ENCODE measurements around the gene DSG1.

DSG1 gene

DNA sequence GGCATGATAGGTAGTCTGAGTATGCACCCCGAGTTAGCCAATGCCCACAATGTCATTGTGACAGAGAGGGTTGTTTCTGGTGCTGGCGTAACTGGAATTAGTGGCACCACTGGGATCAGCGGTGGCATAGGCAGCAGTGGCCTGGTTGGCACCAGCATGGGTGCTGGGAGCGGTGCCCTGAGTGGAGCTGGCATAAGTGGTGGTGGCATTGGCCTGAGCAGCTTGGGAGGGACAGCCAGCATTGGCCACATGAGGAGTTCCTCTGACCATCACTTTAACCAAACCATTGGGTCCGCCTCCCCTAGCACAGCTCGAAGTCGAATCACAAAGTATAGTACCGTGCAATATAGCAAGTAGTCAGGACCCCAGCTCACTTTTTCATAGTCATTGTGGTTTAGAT is 37.0 kb downstream of the DSG1 start:
- DNase-seq, result no peak

DNA sequence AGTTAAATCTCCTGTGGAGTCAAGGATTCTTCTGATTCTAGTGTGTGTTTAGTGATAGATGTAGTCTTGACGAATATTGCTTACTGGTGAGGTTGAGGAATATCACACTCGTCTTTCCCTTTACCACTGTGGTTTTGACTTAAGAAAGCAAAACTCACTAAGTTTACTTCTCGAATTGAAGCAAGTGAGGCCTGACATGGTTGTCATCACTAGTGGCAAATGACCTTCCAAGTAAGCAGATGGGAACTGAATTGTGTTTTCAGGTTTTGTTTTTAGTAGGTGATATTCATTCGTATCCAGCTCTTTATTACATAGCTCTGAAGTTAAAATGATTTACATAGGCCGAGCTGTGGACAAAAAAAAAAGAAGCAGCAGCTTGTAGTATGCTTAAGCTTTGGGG is 38.1 kb downstream of the DSG1 start:
- DNase-seq, result no peak

DNA sequence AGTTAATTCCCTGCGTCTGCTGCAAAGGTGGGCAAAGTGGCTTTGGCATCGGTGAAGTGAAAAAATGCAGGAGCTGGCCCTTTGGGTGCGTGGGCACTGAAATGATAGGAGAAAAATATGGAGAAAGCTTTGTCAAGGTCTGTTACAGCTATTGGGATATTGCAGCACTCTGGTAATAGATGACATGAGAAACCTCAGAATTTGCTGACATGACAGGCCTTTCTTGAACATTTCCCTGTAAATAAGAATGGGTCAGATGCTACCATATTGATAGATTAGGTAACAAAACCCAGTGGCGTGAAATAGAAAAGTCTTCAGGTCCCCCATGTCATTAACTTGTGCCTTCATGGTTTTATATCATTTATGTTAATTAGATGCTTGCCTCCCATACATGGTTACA is 46.2 kb downstream of the DSG1 start:
- DNase-seq, result no peak

DNA sequence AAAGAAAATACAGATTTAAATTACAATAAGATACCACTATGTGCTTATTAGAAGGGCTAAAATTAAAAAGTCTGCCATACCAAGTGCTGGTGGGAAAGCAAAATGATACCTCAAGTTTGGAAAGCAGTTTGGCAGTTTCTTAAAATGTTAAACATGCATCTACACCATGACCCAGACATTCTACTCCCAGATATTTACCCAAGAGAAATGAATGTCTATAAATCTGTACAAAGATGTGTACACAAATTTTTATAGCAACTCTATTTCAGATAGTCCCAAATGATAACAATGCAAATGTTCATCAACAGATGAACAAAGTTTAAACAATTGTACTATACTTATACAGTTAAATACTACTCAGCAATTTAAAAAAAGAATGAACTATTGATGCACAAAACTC is 51.5 kb downstream of the DSG1 start:
- DNase-seq, result no peak

DNA sequence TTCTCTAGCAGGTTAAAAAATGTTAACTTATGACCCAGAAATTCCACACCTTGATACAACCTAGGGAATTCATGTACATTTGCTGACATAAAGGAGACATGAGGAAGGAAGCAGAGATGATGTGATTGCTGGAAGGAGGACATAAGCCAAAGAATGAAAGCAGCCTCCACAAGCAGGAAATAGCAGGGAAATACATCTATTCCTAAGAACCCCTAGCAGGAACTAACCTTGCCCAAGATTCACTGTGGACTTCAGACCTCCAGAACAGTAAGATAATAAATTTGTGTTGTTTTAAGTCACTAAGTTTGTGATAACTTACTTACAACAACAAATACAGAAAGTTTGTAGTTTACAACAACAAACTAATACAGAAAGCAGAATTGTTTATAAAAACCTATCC is 54.0 kb downstream of the DSG1 start:
- DNase-seq, result no peak

DNA sequence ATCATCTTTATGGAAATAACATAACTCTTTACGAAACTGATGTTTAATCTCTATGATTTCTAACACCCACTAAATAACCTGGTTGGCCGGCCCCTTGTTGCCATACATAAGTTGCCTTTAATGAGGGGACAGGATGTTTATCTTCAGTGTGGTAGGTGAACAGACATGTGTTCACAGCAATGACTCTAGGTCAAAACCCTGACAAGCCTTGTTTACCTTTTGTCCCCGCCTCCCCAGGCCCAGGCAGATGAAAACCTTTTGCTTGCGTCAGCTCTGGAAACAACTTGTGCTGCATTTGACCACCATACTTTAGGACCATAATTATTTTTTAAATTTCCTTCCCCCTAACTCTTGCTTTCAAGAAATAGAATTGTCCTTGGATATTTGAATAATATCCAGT is 55.7 kb downstream of the DSG1 start:
- no peak for DNase-seq

DNA sequence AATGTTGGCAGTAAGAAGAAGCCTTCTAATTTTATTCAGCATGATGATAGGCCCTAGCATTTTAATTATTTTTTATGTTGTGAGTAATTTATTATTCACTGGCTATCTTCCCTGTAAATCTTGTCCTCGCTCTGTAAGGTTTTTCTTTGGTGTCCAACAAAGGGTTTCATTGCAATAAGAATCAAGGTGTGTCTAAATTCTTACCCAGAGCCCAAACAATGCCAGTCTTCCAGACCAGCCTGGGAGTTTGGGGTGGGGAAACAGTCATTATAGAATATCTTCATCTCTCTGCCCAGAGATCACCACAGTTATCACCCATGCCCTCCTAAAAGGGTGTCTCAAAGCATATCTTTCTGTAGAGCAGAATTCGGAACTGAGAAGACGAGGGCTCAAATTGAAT is 58.5 kb downstream of the DSG1 start, which contains the start of gene DSG4:
Gene DSG4 (plus strand): TSS at position 301 of the 400 bp plus-strand sequence. CDS start 135 bp downstream, outside the sequence.
- DNase-seq, result no peak

DNA sequence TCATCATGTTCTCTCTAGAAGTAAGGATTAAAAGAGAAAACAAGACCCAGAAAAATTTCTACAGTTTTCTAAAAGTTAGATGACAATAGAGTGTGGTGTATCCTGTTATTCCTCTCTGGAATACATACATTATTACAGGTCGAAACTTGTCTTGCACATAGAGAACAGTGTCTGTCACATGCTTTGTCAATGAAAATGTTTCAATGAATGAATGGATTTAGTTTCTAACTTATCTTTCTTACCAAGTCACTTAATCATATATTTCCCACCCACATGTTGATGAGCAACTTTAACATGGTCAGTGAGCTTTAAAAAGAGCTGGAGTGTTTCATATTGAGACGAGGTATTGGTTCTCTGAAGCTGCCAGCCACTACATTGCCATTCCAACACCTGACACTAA is 63.0 kb downstream of the DSG1 start:
- no peak for DNase-seq

DNA sequence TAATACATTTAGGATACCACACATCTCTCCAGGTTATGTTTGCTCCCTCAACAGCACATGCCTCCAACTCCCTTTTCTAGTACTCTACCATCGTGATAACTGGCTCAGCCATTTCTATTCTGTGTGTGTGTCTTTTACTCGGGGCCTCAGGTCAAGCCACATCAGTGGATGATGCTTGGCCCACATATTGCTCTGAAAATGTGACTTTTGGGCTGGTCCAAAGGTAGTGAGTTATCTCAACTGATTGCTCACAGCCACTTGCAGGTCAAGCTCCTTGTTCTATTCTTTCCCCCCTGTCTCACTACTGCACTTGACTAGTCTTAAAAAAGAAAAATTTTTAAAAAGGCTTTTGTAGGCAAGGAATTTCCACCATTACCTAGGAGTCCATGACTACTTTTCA is 64.1 kb downstream of the DSG1 start:
- DNase-seq, result no peak

DNA sequence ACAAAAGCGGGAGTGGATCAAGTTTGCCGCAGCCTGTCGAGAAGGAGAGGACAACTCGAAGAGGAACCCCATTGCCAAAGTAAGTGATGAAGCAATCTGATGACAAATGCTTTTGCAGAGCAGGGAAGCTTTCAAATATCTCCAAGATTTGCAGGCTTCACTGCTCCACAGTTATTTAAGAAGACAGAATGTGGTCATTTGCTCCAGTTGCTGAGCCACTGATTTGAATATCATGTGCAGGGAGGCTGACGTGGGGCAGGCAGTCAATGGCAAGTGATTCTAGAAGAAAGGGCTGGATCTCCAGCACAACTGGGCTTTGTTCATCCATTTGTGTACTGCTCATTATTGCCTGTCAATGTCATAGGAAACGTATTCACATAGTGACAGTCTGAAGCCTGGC is 68.8 kb downstream of the DSG1 start:
- no peak for DNase-seq

DNA sequence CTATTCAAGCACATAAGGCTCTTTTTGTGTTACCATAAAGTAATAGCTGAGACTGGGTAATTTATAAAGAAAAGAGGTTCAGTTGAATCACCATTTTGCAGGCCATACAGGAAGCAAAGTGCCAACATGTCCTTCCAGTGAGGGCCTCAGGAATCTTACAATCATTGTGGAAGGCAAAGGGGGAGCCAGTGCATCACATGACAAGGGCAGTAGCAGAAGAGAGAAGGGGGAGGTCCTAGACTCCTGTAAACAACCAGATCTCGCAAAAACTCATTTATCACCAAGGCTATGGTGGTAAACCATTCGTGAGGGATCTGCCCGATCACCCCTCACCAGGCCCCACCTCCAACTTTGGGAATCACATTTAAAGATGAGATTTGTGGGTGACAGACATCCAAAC is 75.3 kb downstream of the DSG1 start:
- no peak for DNase-seq

DNA sequence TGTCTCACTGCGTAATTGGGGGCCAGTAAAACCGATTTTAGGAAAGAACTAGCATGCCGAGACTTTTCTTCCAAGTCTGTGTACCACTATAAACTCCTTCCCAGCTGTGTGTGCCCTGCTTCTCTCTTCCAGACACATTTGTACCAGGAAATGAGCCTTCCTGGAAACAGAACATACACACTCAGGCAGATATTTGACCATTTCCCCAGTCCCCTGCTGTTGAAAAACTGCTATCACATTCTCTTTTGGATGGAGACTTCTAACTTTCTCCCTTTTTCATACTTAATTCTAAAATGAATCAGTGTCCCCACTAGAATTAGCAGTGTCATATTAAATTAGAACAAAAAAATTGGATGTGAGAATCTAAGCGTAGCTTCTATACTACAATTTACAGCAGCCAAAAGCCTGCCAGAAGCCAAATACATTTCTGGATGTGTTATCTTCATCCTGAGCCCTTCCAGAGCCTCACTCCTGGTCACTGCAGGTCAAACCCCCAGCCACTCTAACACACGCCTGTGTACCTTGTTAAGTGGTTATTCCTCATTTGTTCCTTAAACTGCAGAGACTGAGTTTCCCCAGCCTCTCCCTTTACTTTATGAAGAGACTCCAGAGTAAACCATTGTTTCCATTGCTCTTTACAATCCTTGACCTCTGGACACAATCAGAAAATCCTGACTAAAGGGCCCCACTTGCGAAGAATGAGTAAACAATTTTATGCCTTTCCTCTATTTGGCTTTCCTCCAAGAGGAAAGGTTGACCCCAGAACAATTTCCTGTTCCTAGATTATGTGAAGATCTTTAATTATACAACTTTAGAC is 79.0 kb downstream of the DSG1 start:
- DNase-seq, result no peak

DNA sequence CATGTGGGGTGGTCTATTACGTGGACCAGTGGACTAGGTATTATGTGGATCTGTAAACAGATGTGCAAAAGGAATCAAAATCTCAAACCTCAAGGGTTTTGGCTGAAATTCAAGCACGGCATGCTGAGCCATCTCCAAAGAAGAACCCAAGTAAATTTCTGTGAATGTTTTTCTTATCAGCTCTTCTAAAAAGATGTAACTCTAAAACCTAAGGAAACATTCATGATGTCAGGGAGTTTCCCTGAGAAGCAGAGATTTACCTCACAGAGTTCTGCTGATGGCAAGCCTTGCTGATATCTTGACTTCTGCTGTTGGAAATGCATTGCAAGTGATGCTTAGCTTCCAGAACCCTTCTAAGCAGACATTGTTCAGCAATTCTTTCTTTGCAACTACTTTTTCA is 80.2 kb downstream of the DSG1 start:
- no peak for DNase-seq

DNA sequence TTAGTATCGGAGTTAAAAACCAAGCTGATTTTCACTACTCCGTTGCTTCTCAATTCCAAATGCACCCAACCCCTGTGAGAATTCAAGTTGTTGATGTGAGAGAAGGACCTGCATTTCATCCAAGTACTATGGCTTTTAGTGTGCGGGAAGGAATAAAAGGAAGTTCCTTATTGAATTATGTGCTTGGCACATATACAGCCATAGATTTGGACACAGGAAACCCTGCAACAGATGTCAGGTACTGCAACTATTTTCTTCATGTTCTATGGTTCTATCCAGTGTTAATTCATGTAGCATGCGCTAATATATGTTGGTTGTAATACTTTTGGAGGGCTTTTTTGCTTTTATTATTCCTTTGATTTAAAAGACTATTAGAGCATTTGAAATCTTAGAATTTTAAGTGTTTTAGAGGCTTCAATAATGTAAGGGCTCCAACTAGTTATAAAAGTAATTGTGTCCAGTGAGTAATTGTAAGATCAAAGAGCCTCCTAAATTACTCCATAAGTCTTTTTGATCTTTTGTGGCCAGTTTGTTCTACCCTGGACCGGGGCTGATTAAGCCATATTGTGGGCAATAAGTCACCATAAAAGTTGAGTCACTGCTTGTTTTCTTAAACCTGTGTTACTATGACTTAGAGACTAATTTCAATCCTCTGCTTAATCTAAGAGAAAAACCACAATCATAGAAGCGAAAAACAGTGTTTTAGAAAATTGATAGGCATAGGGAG is 81.5 kb downstream of the DSG1 start:
- no peak for DNase-seq

DNA sequence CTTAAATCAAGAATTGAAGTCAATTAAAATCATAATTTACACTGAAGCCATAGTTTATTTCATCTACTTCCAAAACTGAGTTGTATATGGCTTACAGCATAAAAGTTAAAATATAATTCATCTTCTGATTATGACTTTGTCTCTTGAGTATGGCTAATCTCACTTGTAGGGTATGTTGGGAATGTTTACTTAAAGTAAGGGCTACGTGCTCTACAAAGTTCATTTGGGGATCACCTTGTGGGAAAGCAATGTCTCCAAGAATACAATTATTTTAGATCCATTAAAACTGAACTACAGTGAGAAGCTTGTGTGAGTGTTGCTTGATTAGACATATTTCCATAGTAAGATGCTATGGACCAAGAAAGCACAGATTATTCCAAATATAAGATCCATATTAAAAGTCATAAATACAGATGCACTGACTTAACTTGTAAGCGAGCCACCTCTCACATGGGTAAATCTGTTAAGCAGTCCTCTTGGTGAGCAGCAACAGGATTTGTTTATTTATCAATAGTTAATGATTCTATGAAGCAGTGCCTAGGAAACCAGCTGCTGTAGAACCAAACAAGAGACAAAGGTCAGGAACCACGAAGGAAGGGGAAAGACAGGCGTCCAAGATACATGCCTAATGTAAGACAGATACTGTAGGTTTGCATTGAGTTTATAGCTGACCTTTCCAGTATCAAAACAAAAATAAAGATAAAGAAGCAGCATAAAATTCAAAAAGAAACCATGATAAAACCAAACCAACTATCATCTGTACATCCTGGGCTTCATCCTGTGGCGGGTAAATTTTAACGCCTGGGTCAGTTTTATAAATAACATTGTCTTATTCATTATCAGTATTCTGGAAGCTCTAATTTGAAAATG is 83.4 kb downstream of the DSG1 start:
- DNase-seq, result no peak

DNA sequence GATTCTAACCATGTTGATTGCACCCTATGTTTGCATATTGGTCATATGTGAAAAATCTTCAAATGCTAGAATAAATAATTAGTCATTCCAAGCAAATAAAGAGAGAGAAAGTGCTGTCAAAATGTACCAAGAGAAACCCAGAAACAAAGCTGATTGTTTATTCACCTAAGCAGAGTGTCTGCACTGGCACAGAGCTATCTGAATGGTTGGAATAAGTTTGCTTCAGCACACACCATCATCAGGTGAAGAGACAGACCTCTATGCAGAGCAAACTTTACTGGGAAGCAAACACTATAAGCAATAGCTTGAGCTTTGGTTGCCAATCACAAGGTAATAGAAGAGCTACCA is 84.0 kb downstream of the DSG1 start:
- no peak for DNase-seq

DNA sequence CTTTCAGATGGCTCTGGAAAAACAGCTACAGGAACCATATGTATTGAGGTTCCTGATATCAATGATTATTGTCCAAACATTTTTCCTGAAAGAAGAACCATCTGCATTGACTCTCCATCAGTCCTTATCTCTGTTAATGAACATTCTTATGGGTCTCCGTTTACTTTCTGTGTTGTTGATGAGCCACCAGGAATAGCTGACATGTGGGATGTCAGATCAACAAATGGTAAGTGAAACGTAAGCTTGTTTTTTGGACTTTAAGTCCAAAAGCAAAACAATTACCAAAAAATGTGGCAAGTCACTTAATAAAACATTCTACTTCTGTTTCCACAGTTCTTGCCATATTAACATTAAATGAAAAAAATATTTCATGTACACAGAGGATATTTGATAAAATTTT is 85.4 kb downstream of the DSG1 start:
- no peak for DNase-seq
